ENCODE results near the gene CD207.

Gene CD207

GRCh38 chr2:70828914-70829824, 6.4 kb downstream of the CD207 start:
- peak; percentile 69 for DNase-seq (ENCODE audit: low read depth)
- no peak for TF ChIP-seq CTCF (conservative IDR thresholded peaks at IDR 0.05; ENCODE audit: low read length)

GRCh38 chr2:70828115-70828514, 7.5 kb downstream of the CD207 start:
- no peak overlapping the region for H3K4me3 ChIP-seq (ENCODE audit: low read length)
- no peak for DNase-seq (ENCODE audit: low read depth)
- no peak for TF ChIP-seq CTCF (conservative IDR thresholded peaks at IDR 0.05; ENCODE audit: low read length)

More at GRCh38 chr2:70828914-70829824, 6.4 kb downstream of the CD207 start:
- no peak overlapping the region for H3K4me3 ChIP-seq (ENCODE audit: low read length)

- no peak overlapping the region for H3K4me3 ChIP-seq (ENCODE audit: low read length)
- DNase-seq (ENCODE audit: low read depth): no peak
- no peak for TF ChIP-seq CTCF (conservative IDR thresholded peaks at IDR 0.05; ENCODE audit: low read length)
Observed at GRCh38 chr2:70827388-70827787, 8.2 kb downstream of the CD207 start.

- TF ChIP-seq CTCF (conservative IDR thresholded peaks at IDR 0.05; ENCODE audit: low read length): no peak
Observed at GRCh38 chr2:70826696-70827350, 8.8 kb downstream of the CD207 start.

GRCh38 chr2:70823249-70823648, 12.4 kb downstream of the CD207 start:
- no peak overlapping the region for H3K4me3 ChIP-seq (ENCODE audit: low read length)
- DNase-seq (ENCODE audit: low read depth): no peak
- no peak for TF ChIP-seq CTCF (conservative IDR thresholded peaks at IDR 0.05; ENCODE audit: low read length)

More at GRCh38 chr2:70826696-70827350, 8.8 kb downstream of the CD207 start:
- no peak for DNase-seq (ENCODE audit: low read depth)
- H3K4me3 ChIP-seq (ENCODE audit: low read length): no peak overlapping the region

- H3K4me3 ChIP-seq (ENCODE audit: low read length): no peak overlapping the region
- no peak for DNase-seq (ENCODE audit: low read depth)
- no peak for TF ChIP-seq CTCF (conservative IDR thresholded peaks at IDR 0.05; ENCODE audit: low read length)
Observed at GRCh38 chr2:70822843-70823242, 12.8 kb downstream of the CD207 start.

Measured in AG10803 (cell line).